Cardiac septum (tissue), 1 donor: ENCODE measurements around the gene SEPTIN5. TPM values are rescaled to one million over a fixed set of nuclear protein-coding genes. Genes with fewer than 3 reads are reported as not detected.

Experiments
- DNase-seq: peaks from one replicate; pipeline ENCODE4 v3.0.0-alpha.2; 2020; ENCODE audit warnings: low spot score
- intact Hi-C: fragments of 100-400 bp; cut with DNase I; formaldehyde crosslinking; loops from one replicate; pipeline ENCODE4 v1.14.0; 2022
- total RNA-seq: library from RNA; stranded (reverse); fragmentation: NEBNext Ultra II Directional; extraction: Animal tissue kit (Norgen Biotek cat#: 25700); gene quantifications from one replicate; pipeline ENCODE4 v1.2.1, GENCODE V29; 2021
- donor health status: DM: no; HTN: no; CAD: no.

SEPTIN5 gene
- total RNA-seq, 1 donor from 2014 or later: 191 TPM

DNA sequence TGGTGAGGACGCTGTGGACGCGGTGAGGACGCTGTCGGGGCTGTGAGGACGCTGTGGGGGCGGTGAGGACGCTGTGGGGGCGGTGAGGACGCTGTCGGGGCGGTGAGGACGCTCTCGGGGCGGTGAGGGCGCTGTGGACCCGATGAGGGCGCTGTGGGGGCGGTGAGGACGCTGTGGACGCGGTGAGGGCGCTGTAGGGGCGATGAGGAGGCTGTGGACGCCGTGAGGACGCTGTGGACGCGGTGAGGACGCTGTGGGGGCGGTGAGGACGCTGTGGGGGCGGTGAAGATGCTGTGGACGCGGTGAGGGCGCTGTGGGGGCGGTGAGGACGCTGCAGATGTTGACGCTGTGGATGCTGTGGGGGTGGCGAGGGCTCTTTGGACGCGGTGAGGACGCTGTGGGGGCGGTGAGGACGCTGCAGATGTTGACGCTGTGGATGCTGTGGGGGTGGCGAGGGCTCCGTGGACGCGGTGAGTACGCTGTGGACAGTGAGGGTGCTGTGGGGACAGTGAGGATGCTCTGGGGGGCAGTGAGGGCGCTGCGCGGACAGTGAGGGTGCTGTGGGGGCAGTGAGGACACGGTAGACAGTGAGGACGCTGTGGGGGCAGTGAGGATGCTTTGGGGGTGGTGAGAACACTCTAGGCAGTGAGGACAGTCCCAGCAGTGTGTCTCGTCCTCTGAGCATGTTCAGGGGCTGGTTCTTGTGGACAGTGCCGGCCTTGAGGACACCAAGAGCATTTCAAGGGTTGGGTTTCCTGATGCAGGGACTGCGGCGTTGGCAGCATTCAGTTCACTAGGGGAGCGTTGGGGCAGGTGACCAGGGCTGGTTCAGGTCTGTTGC lies 13.2 kb downstream of the SEPTIN5 start:
- intact Hi-C loops: no loop called here
- no peak for DNase-seq

DNA sequence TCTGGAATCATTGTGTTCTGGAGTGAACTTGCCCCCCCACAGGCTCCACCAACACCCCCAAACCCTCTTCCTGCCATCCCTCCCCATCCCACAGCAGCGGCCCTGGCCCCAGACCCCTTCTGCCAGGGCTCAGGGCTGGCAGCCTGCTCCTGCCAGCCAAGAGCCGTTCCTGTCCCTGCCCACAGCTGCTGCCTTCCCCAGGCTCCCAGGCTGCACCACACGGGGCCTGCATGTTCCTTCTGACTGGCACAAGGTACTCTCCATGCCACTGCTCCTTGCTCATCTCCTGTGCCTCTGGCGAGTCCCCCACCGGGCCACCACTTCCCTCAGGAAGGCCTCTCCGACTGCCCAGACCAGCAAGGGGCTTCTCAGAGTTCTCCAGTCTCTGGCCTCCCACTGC lies 14.0 kb downstream of the SEPTIN5 start:
- intact Hi-C loops: no loop called here
- no peak for DNase-seq

DNA sequence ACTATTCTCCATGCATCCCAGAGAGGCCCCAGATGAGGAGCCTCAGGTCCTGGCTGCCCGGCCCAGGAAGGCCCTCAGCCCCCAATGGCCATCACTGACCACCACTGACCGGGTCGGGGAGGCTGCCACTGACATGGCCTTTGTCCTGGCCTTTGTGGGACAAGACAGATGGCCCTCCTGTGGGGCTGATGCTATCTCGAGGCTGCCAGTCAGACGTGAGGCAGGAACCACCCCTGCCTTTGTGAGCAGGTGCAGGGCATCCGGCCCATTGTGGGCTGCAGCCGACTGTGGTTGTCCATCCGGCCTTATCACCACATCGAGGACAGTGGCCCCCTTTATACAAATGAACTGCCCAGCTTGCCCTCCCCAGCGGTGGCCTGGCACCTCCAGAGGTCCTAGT lies 14.5 kb downstream of the SEPTIN5 start:
- intact Hi-C loops: no loop called here
- no peak for DNase-seq

DNA sequence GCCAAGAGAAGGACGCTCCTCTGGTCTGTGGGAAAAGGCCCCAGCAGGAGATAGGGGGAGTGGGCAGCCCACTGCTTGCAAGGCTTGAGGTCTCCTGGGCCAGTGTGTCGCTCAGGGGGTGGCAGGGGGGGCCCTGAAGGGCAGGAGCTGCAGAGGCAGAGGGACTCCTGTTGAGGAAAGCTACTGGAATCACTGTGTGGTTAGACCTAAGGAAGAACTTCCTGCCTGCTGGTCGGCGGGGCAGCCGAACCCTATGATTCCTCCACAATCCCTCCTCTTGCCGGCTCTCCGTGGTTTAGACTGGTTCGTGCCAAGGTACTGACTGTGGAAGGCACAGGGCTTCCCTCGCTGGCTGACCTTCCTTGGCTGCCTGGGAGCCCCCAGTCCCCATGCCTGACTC lies 15.2 kb downstream of the SEPTIN5 start:
- DNase-seq: no peak
- intact Hi-C loops: no loop called here

DNA sequence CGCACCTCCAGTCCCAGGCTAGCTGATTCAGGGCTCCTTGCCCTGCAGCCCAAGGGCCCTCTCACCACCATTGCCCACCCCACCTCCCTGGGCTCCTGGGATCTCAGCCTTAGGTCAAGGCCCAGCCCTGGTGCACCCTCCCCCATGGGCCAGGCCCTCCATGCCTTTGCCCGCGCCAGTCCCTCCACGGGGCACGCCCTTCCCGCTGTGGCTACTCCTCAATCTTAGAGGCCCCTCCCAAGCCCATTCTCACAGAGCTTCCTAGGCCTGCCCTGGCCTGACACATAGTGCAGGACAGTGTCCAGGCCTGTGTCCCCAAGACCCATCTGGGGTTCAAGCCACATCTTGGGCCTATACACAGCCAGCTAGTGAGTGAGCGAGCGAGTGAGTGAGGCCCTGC lies 15.9 kb downstream of the SEPTIN5 start:
- intact Hi-C loops: loop anchor here (1.0 to 5.0 kb wide), 2 partner anchors 122 to 180 kb away; partner anchors contain the start of genes GNB1L and RTL10
- DNase-seq: no peak

DNA sequence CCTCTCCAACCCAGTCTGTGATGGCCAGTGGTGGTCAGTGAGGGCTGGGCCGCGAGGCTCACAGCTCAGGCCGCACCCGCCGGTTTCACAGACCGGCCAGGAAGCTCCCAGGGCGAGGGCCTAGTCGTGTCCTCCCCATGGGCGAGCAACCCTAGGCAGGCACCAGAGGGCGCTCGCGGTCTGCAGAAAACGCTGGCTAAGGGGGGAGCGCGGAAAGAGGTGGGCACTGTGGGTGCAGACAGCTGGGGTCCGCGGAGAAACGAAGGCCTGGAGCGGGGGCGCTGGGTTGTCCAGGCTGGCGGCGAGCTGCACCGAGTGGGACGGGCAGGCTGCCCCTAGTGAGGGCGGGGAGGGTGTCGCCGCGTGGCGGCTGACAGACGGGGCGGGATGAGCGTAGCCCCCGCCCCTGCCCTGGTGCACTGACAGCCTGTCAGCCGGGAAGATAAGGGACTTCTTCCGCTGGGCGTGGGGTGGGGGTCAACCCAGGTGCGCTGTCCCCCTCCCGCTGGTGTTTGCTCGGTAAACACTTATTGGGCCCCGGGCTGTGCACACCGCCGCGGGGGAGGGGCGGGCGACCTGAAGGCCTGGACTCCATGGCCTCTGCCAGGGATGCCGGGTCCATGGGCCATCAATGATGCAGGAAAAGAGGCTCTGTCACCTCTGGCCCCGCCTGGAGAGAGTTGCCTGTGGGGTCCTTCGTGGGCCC lies 16.5 kb downstream of the SEPTIN5 start:
- intact Hi-C loops: loop anchor here (1.0 to 5.0 kb wide), 2 partner anchors 121 to 179 kb away; partner anchors contain the start of genes GNB1L and RTL10
- DNase-seq: peak; percentile 90

DNA sequence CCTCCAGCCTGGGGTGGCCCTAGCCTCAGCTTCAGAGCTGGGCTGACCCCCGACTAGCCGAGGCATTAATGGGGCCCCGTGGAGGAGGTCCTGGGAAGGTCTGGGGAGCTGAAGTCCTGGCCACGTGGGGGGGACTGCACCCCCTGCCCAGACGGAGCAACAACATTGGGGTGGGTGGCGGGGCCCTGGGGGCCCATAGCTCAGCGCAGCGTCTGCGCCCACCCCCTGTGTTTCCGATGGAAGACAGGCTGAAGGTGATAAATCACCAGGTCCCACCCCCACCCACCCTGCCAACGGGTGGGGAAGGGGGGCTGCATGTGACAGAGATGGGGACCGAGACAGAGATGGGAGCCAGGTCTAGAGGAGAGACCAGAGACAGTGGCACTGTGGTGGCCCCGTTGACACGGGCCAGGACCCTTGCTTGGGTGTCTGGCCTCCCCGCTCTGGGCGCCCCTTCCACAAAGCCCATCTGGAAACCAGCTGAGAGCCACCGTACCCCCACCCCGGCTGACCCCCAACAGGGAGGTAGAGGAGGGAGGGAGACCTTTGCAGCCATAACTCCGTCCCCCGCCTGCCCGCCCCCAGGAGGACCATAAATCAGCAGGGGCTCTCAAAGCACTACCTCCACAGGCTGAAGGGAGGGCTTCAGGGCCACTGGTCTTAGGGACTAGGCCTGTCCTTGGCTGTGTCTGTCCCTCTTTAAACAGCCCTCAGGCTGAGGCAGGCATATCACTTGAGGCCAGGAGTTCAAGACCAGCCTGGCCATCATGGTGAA lies 17.2 kb downstream of the SEPTIN5 start:
- no peak for DNase-seq
- intact Hi-C loops: loop anchor here (5.0 kb wide), 1 partner anchor 121 kb away; the partner anchor contains the start of genes GNB1L and RTL10

DNA sequence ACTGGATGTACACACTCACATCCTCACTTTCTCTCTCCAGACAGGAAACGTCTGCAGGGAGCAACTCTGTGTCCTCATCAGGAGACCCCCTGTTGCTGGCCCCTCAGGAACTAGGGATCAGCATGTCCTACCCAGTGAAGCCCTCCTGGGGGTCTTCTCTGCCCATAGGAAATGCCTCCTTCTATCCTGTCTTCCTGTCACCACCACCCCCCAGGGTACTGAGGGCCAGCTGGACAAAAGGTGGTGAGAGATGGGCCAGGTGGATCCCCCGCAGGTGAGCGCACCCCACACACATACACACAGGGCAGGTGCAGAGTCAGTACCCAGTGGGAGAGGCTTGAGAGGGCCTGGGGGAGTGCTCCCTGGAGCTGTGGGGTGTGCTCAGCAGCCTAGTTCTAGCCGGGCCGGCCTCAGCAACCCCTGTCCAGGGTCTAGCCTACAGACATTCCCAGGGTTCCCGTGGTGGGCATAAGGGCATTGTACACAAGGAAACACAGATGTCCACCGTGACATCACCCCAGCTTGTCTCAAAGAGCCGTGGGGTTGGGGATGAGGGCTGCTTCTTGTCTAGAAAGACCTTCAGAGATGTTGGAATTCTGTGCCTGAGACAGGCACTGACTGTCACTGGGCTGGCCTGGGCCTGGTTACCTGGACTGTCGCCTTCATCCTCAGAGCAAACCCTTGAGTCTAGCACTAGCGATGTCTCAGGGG lies 18.3 kb downstream of the SEPTIN5 start:
- intact Hi-C loops: loop anchor here (5.0 kb wide), 1 partner anchor 120 kb away; the partner anchor contains the start of genes GNB1L and RTL10
- DNase-seq: no peak

DNA sequence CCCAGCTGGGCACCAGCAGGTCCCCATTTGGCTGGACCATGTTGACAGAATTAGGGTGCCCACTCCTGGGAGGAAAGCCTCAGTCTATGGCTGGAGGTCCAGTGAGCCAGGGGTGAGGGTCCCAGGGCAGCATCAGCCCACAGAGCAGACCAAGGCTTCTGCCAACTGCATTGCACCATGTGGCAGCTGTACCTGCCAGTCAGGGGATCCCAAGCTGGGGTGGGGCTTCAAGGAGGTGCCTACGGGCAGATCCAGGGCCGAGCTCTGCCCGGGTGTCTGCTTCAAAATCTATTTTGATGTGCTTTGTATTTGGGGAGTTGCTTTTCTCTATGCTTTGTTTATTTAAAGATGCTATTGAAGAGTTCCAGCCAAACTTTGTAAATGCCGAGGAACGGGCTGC lies 19.5 kb downstream of the SEPTIN5 start:
- DNase-seq: no peak
- intact Hi-C loops: loop anchor here (5.0 kb wide), 1 partner anchor 119 kb away; the partner anchor contains the start of genes GNB1L and RTL10

DNA sequence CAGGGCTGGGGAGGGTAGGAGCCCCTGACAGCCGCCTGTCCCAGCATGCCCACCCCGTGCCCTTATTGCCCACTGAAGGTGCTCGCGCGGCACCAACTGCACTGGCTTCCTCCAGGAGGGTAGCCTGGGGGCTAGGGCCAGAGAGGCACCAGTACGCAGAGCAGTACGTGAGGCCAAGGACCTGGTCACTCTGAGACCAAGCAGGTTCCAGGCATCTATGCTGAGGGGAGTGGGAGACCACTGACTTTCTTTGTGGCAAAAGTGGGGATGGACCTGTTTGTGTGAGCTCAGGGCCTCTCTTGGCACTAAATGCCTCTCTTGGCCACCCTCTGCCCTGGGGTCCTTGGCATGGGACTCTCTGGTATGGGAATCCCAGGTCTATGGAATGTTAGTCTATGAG lies 19.9 kb downstream of the SEPTIN5 start:
- DNase-seq: no peak
- intact Hi-C loops: loop anchor here (5.0 kb wide), 1 partner anchor 118 kb away; the partner anchor contains the start of genes GNB1L and RTL10

DNA sequence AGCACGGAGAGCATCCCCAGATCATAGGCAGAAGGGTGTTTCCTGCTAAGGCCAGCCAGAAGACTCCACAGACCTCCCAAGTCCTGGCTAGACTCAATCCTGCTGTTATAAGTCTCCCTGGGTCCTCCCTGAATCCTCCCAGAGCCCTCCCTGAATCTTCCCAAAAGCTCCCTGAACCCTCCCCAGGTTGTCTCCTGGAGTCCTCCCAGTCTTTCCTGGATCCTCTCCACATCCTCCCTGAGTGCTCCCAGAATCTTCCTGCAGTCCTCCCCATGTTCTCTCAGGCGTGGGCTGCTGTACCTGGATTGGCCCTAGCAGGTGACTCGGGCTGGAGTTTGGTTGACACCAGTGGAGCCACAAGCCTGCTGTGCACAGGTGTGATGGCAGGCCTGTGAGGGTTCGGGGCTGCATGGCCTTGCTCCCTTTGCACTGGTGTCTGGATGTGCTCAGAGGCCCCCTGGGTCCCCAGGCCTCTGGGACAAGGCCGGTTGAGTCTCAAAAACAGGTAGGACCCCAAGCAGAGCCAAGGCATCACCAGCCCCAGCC lies 20.6 kb downstream of the SEPTIN5 start:
- DNase-seq: no peak
- intact Hi-C loops: loop anchor here (5.0 kb wide), 1 partner anchor 117 kb away; the partner anchor contains the start of genes GNB1L and RTL10

DNA sequence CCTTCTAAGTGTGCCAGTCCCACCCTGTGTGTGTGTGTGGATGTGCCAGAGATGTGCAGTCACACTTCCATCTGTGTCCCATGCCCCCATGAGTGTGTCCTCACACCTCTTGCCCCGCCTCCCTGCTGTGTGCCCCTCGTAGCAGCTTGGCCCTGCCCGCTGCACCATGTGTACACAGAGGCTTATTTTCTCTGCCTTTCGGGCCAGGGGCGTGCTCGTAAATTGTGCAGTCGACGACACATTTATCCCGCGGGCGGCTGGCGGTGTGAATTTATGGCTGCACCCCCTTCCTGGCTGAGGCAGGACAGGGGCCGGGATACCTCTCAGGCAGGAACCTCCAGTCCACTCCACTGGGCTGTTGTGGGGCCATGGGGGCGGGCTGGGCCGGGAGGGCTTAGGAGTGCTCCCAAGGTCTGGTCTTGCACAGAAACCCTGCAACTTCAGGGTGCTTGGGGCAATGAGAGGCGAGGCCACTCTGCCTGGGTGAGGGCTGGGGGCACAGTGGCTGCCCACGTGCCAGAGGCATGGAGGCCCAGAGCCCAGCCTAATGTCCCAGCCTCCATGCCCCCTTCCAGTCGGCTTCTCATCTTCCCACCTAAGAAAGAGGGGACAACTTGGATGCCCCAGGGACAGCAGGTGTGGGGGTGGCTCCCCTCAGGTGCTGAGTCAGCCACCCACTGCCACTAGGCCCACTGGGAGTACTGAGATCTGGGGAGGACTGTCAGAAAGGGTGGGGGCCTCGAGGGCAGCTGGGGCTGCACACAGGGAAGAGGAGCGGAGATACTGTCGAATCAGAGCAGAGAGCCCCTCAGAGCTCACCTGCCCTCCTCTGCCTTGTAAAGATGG lies 21.6 kb downstream of the SEPTIN5 start:
- intact Hi-C loops: no loop called here
- DNase-seq: no peak

DNA sequence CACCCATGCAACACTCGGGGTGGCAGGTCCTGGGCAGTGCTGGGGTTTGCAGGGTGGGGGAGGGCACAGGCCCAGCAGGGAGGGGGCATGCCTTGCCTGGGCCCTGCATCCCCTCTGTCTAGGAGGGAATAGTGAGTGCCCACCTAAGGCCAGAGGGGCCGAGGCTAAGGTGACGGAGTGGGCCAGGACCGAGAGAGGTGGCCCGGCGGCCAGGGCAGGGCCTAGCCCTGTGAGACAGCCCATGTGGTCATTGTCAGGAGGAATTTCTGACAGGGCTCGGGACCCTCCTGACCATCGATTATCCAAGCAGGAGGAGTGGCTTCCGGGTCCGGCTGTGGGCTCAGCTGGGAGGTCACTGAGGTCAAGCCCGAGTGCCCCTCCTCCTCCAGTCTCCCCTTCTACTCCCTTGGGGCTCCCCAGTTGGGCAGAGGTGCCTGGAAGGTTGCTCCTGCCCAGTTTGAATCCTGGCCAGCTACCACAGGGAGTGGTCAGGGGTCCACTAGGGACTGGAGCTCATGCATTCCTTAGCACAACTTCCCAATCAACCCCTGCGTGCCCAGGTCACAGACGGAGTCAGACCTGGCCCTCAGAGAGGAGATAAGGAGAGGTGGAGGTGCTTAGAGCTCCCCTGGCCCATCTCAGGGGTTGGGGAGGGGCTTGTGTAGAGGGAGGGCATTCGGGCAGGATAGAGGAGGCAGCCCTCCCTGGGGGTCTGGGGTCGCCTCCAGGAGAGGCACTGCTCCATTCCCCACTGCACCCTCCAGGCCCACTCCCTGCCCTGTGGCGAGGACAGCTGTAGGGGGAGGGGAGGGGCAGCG lies 23.8 kb downstream of the SEPTIN5 start:
- intact Hi-C loops: no loop called here
- DNase-seq: no peak

DNA sequence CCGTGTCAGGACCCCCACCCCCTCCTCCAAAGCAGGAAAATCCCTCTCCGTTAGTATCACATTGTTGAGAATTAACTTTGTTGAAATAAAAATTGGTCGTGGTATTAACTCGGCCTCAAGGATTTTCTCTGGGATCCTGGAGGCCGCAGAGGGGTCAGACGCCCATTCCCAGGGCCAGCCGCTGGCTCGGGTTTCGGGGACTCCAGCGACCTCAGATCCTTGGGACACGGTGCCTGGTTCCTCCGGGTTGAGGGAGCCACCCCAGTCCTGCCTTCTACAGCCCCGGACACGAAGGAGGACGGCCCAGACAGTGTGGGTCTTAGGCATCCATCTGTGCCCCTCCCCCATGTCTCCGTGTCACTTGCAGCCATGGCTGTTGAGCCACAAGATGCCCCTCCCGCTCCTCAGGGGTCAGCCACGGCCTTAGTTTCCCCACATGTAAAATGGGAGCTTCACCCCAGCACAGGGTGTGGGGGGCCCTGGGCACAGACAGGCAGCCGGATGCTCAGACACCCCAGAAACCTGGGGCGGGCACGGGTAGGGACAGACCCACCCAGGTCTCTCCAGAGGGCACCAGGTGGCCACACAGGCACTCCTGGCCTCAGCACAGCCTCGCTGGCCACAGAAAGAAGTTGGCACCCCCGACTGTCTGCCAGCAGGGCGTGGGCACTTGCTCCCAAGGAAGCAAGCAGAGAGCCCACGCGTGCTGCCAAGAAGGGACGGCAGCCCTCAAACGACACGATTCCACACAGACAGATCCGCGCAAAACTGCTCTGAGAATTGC lies 24.6 kb downstream of the SEPTIN5 start:
- intact Hi-C loops: no loop called here
- DNase-seq: no peak

DNA sequence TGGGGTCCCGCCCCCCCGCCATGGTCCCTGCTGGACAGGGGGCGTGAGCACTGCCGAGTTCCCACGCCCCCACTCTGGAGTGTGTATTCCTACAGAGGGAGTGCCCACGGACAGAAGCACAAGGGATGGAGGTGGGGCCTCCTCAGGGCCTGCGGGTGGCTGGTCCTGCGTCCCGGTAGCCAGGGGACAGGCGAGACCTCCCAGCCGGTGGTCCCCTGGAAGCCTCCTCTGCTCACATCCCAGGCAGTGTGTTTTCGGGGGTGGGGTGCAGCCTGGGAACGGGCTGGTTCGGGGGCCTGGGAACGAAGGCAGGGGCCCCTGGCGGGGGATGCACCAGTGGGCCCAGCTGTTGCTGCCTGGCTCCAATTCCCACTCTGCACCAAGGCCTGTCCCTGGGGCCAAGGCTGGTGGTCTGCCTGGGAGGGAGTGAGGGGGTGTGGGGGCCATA lies 25.2 kb downstream of the SEPTIN5 start:
- no peak for DNase-seq

DNA sequence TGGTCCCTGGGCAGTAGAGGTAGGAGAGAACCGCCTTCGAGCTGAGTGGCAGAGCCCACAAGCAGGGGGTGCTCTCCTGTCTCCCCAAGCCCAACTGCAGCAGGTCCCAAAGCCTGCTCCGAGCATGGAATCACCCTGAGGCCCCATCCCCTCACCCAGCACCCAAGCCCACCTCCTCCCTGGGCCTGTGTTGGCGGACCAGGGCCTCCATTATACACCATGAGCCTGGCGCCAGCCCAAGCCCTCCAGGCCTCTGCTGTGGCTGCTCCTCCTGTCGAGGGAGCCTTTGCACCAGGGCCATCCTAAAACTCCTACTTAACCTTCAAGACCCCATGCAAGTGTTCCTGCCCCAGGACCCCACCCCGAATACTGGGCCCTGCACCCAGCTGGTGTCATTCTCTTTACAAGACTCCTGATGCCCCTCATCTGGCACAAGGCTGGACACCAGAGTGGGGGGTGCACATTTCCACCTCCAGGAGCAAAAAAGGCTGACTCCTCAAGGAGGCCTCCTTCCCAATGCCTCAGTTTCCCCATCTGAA lies 25.7 kb downstream of the SEPTIN5 start:
- intact Hi-C loops: no loop called here
- no peak for DNase-seq

More for the DNA sequence above, 25.2 kb downstream of the SEPTIN5 start:
- intact Hi-C loops: no loop called here
